Activated naive CD8-positive, alpha-beta T cell (primary cell): ENCODE results near the gene APH1B.

Experiments used
- H3K27ac Mint-ChIP-seq: one replicate; pipeline ENCODE4 v1.8.0; 2021; ENCODE audit warnings: mixed read lengths
- H3K27me3 Mint-ChIP-seq: one replicate; pipeline ENCODE4 v1.8.0; 2021; ENCODE audit warnings: mixed read lengths
- H3K36me3 Mint-ChIP-seq: one replicate; pipeline ENCODE4 v1.8.0; 2021; ENCODE audit warnings: mixed read lengths
- H3K4me1 Mint-ChIP-seq: one replicate; pipeline ENCODE4 v1.8.0; 2021; ENCODE audit warnings: low read depth, mixed read lengths
- H3K4me3 Mint-ChIP-seq: one replicate; pipeline ENCODE4 v1.8.0; 2021; ENCODE audit warnings: mild to moderate bottlenecking, mixed read lengths
- H3K9me3 Mint-ChIP-seq: one replicate; pipeline ENCODE4 v1.8.0; 2021; ENCODE audit warnings: low read depth, mixed read lengths

Gene APH1B

GRCh38 chr15:63323798-63324563, 46.6 kb downstream of the APH1B start:
- Mint-ChIP-seq H3K27me3 (no peaks in the 10 kb centered on the region), H3K4me1 (no peaks in the 10 kb centered on the region), H3K27ac (no peak overlapping the region), H3K36me3 (no peaks in the 10 kb centered on the region), H3K4me3 (no peak overlapping the region), H3K9me3 (no peaks in the 10 kb centered on the region)

- Mint-ChIP-seq H3K9me3 (no peaks in the 10 kb centered on the region), H3K4me3 (no peak overlapping the region), H3K27me3 (no peaks in the 10 kb centered on the region), H3K27ac (no peak overlapping the region), H3K4me1 (no peaks in the 10 kb centered on the region), H3K36me3 (no peaks in the 10 kb centered on the region)
Observed at GRCh38 chr15:63324770-63325169, 47.4 kb downstream of the APH1B start.

GRCh38 chr15:63327648-63328421, 50.4 kb downstream of the APH1B start:
- H3K27me3 Mint-ChIP-seq: no peaks in the 10 kb centered on the region

GRCh38 chr15:63329567-63330350, 52.4 kb downstream of the APH1B start:
- H3K27ac Mint-ChIP-seq: no peak overlapping the region
- H3K9me3 Mint-ChIP-seq: no peaks in the 10 kb centered on the region
- H3K36me3 Mint-ChIP-seq: no peaks in the 10 kb centered on the region
- H3K27me3 Mint-ChIP-seq: no peaks in the 10 kb centered on the region
- H3K4me1 Mint-ChIP-seq: no peaks in the 10 kb centered on the region
- no peak overlapping the region for H3K4me3 Mint-ChIP-seq

More at GRCh38 chr15:63327648-63328421, 50.4 kb downstream of the APH1B start:
- no peak overlapping the region for H3K4me3 Mint-ChIP-seq
- H3K36me3 Mint-ChIP-seq: no peaks in the 10 kb centered on the region
- H3K9me3 Mint-ChIP-seq: no peaks in the 10 kb centered on the region
- no peak overlapping the region for H3K27ac Mint-ChIP-seq
- no peaks in the 10 kb centered on the region for H3K4me1 Mint-ChIP-seq

- H3K27me3 Mint-ChIP-seq: no peaks in the 10 kb centered on the region
- H3K36me3 Mint-ChIP-seq: no peaks in the 10 kb centered on the region
- H3K4me3 Mint-ChIP-seq: no peak overlapping the region
- no peaks in the 10 kb centered on the region for H3K9me3 Mint-ChIP-seq
- H3K4me1 Mint-ChIP-seq: no peaks in the 10 kb centered on the region
- no peak overlapping the region for H3K27ac Mint-ChIP-seq
Observed at GRCh38 chr15:63330926-63331325, 53.5 kb downstream of the APH1B start.

GRCh38 chr15:63331456-63331855, 54.1 kb downstream of the APH1B start:
- H3K27me3 Mint-ChIP-seq: no peaks in the 10 kb centered on the region
- H3K9me3 Mint-ChIP-seq: no peaks in the 10 kb centered on the region
- H3K4me3 Mint-ChIP-seq: no peak overlapping the region
- H3K4me1 Mint-ChIP-seq: no peaks in the 10 kb centered on the region
- no peaks in the 10 kb centered on the region for H3K36me3 Mint-ChIP-seq
- no peak overlapping the region for H3K27ac Mint-ChIP-seq

- H3K27ac Mint-ChIP-seq: no peak overlapping the region
- H3K4me1 Mint-ChIP-seq: no peaks in the 10 kb centered on the region
- H3K36me3 Mint-ChIP-seq: no peaks in the 10 kb centered on the region
- no peaks in the 10 kb centered on the region for H3K27me3 Mint-ChIP-seq
- H3K9me3 Mint-ChIP-seq: no peaks in the 10 kb centered on the region
- H3K4me3 Mint-ChIP-seq: no peak overlapping the region
Observed at GRCh38 chr15:63332367-63333124, 55.1 kb downstream of the APH1B start.

GRCh38 chr15:63334821-63335220, 57.4 kb downstream of the APH1B start:
- Mint-ChIP-seq H3K9me3 (no peaks in the 10 kb centered on the region), H3K4me1 (no peaks in the 10 kb centered on the region), H3K36me3 (no peaks in the 10 kb centered on the region), H3K27ac (no peak overlapping the region), H3K27me3 (no peaks in the 10 kb centered on the region), H3K4me3 (no peak overlapping the region)

- no peak overlapping the region for H3K4me3 Mint-ChIP-seq
- no peaks in the 10 kb centered on the region for H3K27me3 Mint-ChIP-seq
- no peaks in the 10 kb centered on the region for H3K36me3 Mint-ChIP-seq
- no peaks in the 10 kb centered on the region for H3K4me1 Mint-ChIP-seq
- no peak overlapping the region for H3K27ac Mint-ChIP-seq
- H3K9me3 Mint-ChIP-seq: no peaks in the 10 kb centered on the region
Observed at GRCh38 chr15:63335543-63336240, 58.3 kb downstream of the APH1B start.

- Mint-ChIP-seq H3K4me1 (no peaks in the 10 kb centered on the region), H3K36me3 (no peaks in the 10 kb centered on the region), H3K27ac (no peak overlapping the region), H3K4me3 (no peak overlapping the region), H3K27me3 (no peaks in the 10 kb centered on the region), H3K9me3 (no peaks in the 10 kb centered on the region)
Observed at GRCh38 chr15:63337046-63337445, 59.6 kb downstream of the APH1B start.

GRCh38 chr15:63338170-63338569, 60.8 kb downstream of the APH1B start:
- Mint-ChIP-seq H3K27me3 (no peaks in the 10 kb centered on the region), H3K27ac (no peak overlapping the region), H3K36me3 (no peaks in the 10 kb centered on the region), H3K4me1 (no peaks in the 10 kb centered on the region), H3K9me3 (no peaks in the 10 kb centered on the region), H3K4me3 (no peak overlapping the region)

- no peaks in the 10 kb centered on the region for H3K4me1 Mint-ChIP-seq
- H3K36me3 Mint-ChIP-seq: no peaks in the 10 kb centered on the region
- no peak overlapping the region for H3K4me3 Mint-ChIP-seq
Observed at GRCh38 chr15:63339006-63339766, 61.8 kb downstream of the APH1B start.

GRCh38 chr15:63339836-63340235, 62.4 kb downstream of the APH1B start:
- Mint-ChIP-seq H3K4me1 (no peaks in the 10 kb centered on the region), H3K4me3 (no peak overlapping the region), H3K36me3 (no peaks in the 10 kb centered on the region), H3K9me3 (no peaks in the 10 kb centered on the region), H3K27ac (no peak overlapping the region), H3K27me3 (no peaks in the 10 kb centered on the region)

More at GRCh38 chr15:63339006-63339766, 61.8 kb downstream of the APH1B start:
- no peaks in the 10 kb centered on the region for H3K27me3 Mint-ChIP-seq
- no peak overlapping the region for H3K27ac Mint-ChIP-seq
- no peaks in the 10 kb centered on the region for H3K9me3 Mint-ChIP-seq
